GM23338 (cell line): Measurements from ENCODE around the gene TBC1D21. TPM values are rescaled to one million over a fixed set of nuclear protein-coding genes. Genes with fewer than 3 reads are reported as not detected.
A peak's percentile ranks its signal among the peaks of the same experiment; 100 is the strongest.

ENCODE experiments used
- ATAC-seq: fragments of 200-7000 bp; cut with Tn5 transposase; 3 replicates; pipeline ENCODE4 v1.9.1; 2020
- DNase-seq: peaks from one replicate; pipeline ENCODE4 v3.0.0-alpha.2; 2015; ENCODE audit warnings: low spot score
- H2AFZ ChIP-seq: fragments of 200-600 bp; sonication (generic); 2 replicates; pipeline ENCODE4 v1.8.0; 2016; ENCODE audit warnings: antibody characterized with exemption, mild to moderate bottlenecking, moderate library complexity
- H3F3A ChIP-seq: fragments of 200-600 bp; sonication (generic); replicated peaks from 2 replicates; pipeline ENCODE4 v1.8.0; 2017; ENCODE audit warnings: antibody characterized with exemption, mixed run types, low read depth
- H3K27ac ChIP-seq: fragments of 200-600 bp; sonication (generic); 2 replicates; pipeline ENCODE4 v1.6.1; 2016; ENCODE audit warnings: low read depth
- H3K27me3 ChIP-seq: fragments of 200-600 bp; sonication (generic); 2 replicates; pipeline ENCODE4 v1.8.0; 2016; ENCODE audit warnings: mild to moderate bottlenecking, mixed run types, moderate library complexity; ENCODE audit not compliant: insufficient read depth
- H3K36me3 ChIP-seq: fragments of 200-600 bp; sonication (generic); 2 replicates; pipeline ENCODE4 v1.8.0; 2016; ENCODE audit warnings: mild to moderate bottlenecking; ENCODE audit not compliant: insufficient read depth
- H3K4me1 ChIP-seq: fragments of 200-600 bp; sonication (generic); 2 replicates; pipeline ENCODE4 v1.8.0; 2016; ENCODE audit warnings: mild to moderate bottlenecking, moderate library complexity; ENCODE audit not compliant: insufficient read depth
- H3K4me2 ChIP-seq: fragments of 200-600 bp; sonication (generic); 2 replicates; pipeline ENCODE4 v1.7.1; 2017; ENCODE audit warnings: mixed run types
- H3K4me3 ChIP-seq: fragments of 200-600 bp; sonication (generic); 2 replicates; pipeline ENCODE4 v1.6.1; 2016; ENCODE audit warnings: mixed run types
- H3K79me2 ChIP-seq: fragments of 200-600 bp; sonication (generic); replicated peaks from 2 replicates; pipeline ENCODE4 v1.8.0; 2017; ENCODE audit warnings: mild to moderate bottlenecking; ENCODE audit not compliant: insufficient read depth
- H3K9me2 ChIP-seq: fragments of 200-600 bp; sonication (generic); 2 replicates; pipeline ENCODE4 v1.8.0; 2017; ENCODE audit not compliant: insufficient read depth
- H4K20me1 ChIP-seq: fragments of 200-600 bp; sonication (generic); replicated peaks from 2 replicates; pipeline ENCODE4 v1.8.0; 2017; ENCODE audit warnings: mild to moderate bottlenecking; ENCODE audit not compliant: insufficient read depth
- H3K27ac Mint-ChIP-seq: 2 replicates; pipeline ENCODE4 v1.8.0; 2020; ENCODE audit warnings: inconsistent platforms, mild to moderate bottlenecking, moderate library complexity, mixed read lengths
- H3K27me3 Mint-ChIP-seq: 3 replicates; pipeline ENCODE4 v1.8.0; 2022; ENCODE audit warnings: low read depth, mild to moderate bottlenecking, moderate library complexity, mixed read lengths, inconsistent platforms; ENCODE audit not compliant: insufficient read depth, poor library complexity
- H3K36me3 Mint-ChIP-seq: 3 replicates; pipeline ENCODE4 v1.8.0; 2021; ENCODE audit warnings: low read depth, mild to moderate bottlenecking, inconsistent platforms, moderate library complexity, mixed read lengths
- H3K4me1 Mint-ChIP-seq: 3 replicates; pipeline ENCODE4 v1.8.0; 2020; ENCODE audit warnings: mild to moderate bottlenecking, inconsistent platforms, mixed read lengths
- H3K4me3 Mint-ChIP-seq: 3 replicates; pipeline ENCODE4 v1.8.0; 2021; ENCODE audit warnings: moderate library complexity, mild to moderate bottlenecking, inconsistent platforms, mixed read lengths
- H3K9me3 Mint-ChIP-seq: 3 replicates; pipeline ENCODE4 v1.8.0; 2020; ENCODE audit warnings: moderate library complexity, mild to moderate bottlenecking, inconsistent platforms, mixed read lengths
- CREB1 ChIP-seq: fragments of 250-450 bp; sonication (Bioruptor Pico); IDR thresholded peaks from 2 replicates; pipeline ENCODE4 v1.5.0; 2020; ENCODE audit warnings: low read depth, mild to moderate bottlenecking, moderate library complexity
- EZH2 ChIP-seq: fragments of 200-600 bp; sonication (generic); IDR thresholded peaks from one replicate; pipeline ENCODE4 v1.8.0; 2017; ENCODE audit warnings: antibody characterized with exemption, mild to moderate bottlenecking, low read depth; ENCODE audit not compliant: unreplicated experiment
- EZH2phosphoT487 ChIP-seq: fragments of 200-600 bp; sonication (generic); IDR thresholded peaks from one replicate; pipeline ENCODE4 v1.8.1; 2018; ENCODE audit warnings: antibody characterized with exemption; ENCODE audit not compliant: unreplicated experiment
- POLR2AphosphoS5 ChIP-seq: IDR thresholded peaks from 2 replicates; pipeline ENCODE4 v1.6.1; 2016; ENCODE audit warnings: antibody characterized with exemption, low read depth
- REST ChIP-seq: IDR thresholded peaks from one replicate; pipeline ENCODE4 v1.6.1; 2018; ENCODE audit warnings: antibody characterized with exemption; ENCODE audit not compliant: unreplicated experiment
- ZNF114 ChIP-seq: fragments of 250-450 bp; sonication (Bioruptor Pico); IDR thresholded peaks from 2 replicates; pipeline ENCODE4 v1.5.0; 2020; ENCODE audit warnings: mild to moderate bottlenecking, moderate library complexity
- ZNF462 ChIP-seq: fragments of 250-450 bp; sonication (Bioruptor Pico); IDR thresholded peaks from 2 replicates; pipeline ENCODE4 v1.5.0; 2020; ENCODE audit warnings: mild to moderate bottlenecking, moderate library complexity
- polyA plus RNA-seq: library from polyadenylated mRNA; unstranded; fragments of >200 nt; fragmentation: Nextera tagmentation; extraction: Ambion mirVana; gene quantifications from 2 replicates; pipeline ENCODE4 v1.2.1, GENCODE V29; 2016
- total RNA-seq: library from RNA; depleted of rRNA; stranded (reverse); fragments of >200 nt; shearing (Covaris generic); gene quantifications from 2 replicates; pipeline ENCODE4 v1.2.3, GENCODE V29; 2014

TBC1D21 gene
- total and polyA plus RNA-seq, 2 experiments from 2014 or later = not detected

GRCh38 chr15:73919706-73920105 is 46.3 kb downstream of the TBC1D21 start:
- no peak overlapping the region for H3K27ac Mint-ChIP-seq
- Histone ChIP-seq H3K79me2 (no peaks in the 10 kb centered on the region), H4K20me1 (no peaks in the 10 kb centered on the region), H3K36me3 (no peaks in the 10 kb centered on the region), H3K4me2 (no peak overlapping the region), H3F3A (no peaks in the 10 kb centered on the region), H3K27me3 (no peaks in the 10 kb centered on the region), H3K4me3 (no peak overlapping the region), H3K9me2 (no peaks in the 10 kb centered on the region), H2AFZ (no peak overlapping the region), H3K4me1 (peaks cover 39% of the 10 kb centered on the region), H3K27ac (no peak overlapping the region)
- ATAC-seq (no peak), DNase-seq (no peak)
- peaks cover 42% of the 10 kb centered on the region for H3K4me1 Mint-ChIP-seq
- H3K36me3 Mint-ChIP-seq = peaks cover 29% of the 10 kb centered on the region
- H3K27me3 Mint-ChIP-seq = peaks cover 10% of the 10 kb centered on the region
- peaks cover 12% of the 10 kb centered on the region; the same call in 2 of the 3 replicates for H3K9me3 Mint-ChIP-seq
- H3K4me3 Mint-ChIP-seq = no peak overlapping the region
- no peak for TF ChIP-seq REST

GRCh38 chr15:73921254-73921925 is 48.0 kb downstream of the TBC1D21 start:
- ATAC-seq (no peak), DNase-seq (no peak)
- Mint-ChIP-seq H3K9me3 (peaks cover 8% of the 10 kb centered on the region; the same call in 2 of the 3 replicates), H3K27me3 (peaks cover 12% of the 10 kb centered on the region), H3K27ac (peak overlapping the region; percentile 7; the same call in 1 of the 2 replicates), H3K4me3 (peak overlapping the region; percentile 9; the same call in 1 of the 3 replicates), H3K36me3 (peaks cover 22% of the 10 kb centered on the region), H3K4me1 (peaks cover 54% of the 10 kb centered on the region)
- TF ChIP-seq CREB1 (CRISPR knock-in tag) (no peak), ZNF114 (CRISPR knock-in tag) (no peak), POLR2AphosphoS5 (no peak), EZH2 (no peak), EZH2phosphoT487 (no peak), ZNF462 (CRISPR knock-in tag) (no peak)
- no peaks in the 10 kb centered on the region for H3F3A ChIP-seq
- peak overlapping the region; percentile 74; the same call in 1 of the 2 replicates for H3K4me2 ChIP-seq
- peaks cover 52% of the 10 kb centered on the region for H3K4me1 ChIP-seq
- H3K27ac ChIP-seq = no peak overlapping the region
- H3K27me3 ChIP-seq = peaks cover under 1% of the 10 kb centered on the region; the same call in 1 of the 2 replicates
- H3K79me2 ChIP-seq = no peaks in the 10 kb centered on the region
- no peaks in the 10 kb centered on the region for H4K20me1 ChIP-seq
- H2AFZ ChIP-seq = no peak overlapping the region
- H3K36me3 ChIP-seq = no peaks in the 10 kb centered on the region
- H3K4me3 ChIP-seq = no peak overlapping the region
- no peaks in the 10 kb centered on the region for H3K9me2 ChIP-seq
